DOHH2 (cell line): ENCODE measurements around the gene MKRN2.

Experiments
- H3F3A ChIP-seq: fragments of 200-600 bp; sonication (generic), shearing (Covaris generic); 2 replicates; pipeline ENCODE4 v1.6.0; 2016; ENCODE audit warnings: antibody characterized with exemption, mild to moderate bottlenecking; ENCODE audit not compliant: control insufficient read depth, insufficient read depth
- H3K27ac ChIP-seq: fragments of 200-600 bp; sonication (generic); 2 replicates; pipeline ENCODE4 v1.5.1; 2014; ENCODE audit warnings: low read depth, mild to moderate bottlenecking, low read length, moderate library complexity
- H3K27me3 ChIP-seq: fragments of 200-600 bp; sonication (generic); 2 replicates; pipeline ENCODE4 v1.6.1; 2014; ENCODE audit warnings: mild to moderate bottlenecking, low read length, mixed read lengths; ENCODE audit not compliant: control insufficient read depth
- H3K36me3 ChIP-seq: fragments of 200-600 bp; sonication (generic); 2 replicates; pipeline ENCODE4 v1.6.1; 2014; ENCODE audit warnings: mild to moderate bottlenecking, low read length, moderate library complexity, mixed read lengths; ENCODE audit not compliant: control insufficient read depth
- H3K4me1 ChIP-seq: fragments of 200-600 bp; sonication (generic); 2 replicates; pipeline ENCODE4 v1.6.1; 2014; ENCODE audit warnings: mild to moderate bottlenecking, low read length, mixed read lengths; ENCODE audit not compliant: control insufficient read depth
- H3K4me2 ChIP-seq: fragments of 200-600 bp; sonication (generic); 2 replicates; pipeline ENCODE4 v1.6.0; 2014; ENCODE audit warnings: mild to moderate bottlenecking, low read length, moderate library complexity
- H3K4me3 ChIP-seq: fragments of 200-600 bp; sonication (generic); 2 replicates; pipeline ENCODE4 v1.5.1; 2014; ENCODE audit warnings: mild to moderate bottlenecking, low read length, mixed read lengths
- H3K79me2 ChIP-seq: fragments of 200-600 bp; sonication (generic); 2 replicates; pipeline ENCODE4 v1.6.1; 2014; ENCODE audit warnings: mild to moderate bottlenecking, low read length, mixed read lengths; ENCODE audit not compliant: control insufficient read depth
- H3K9me2 ChIP-seq: fragments of 200-600 bp; sonication (generic); replicated peaks from 2 replicates; pipeline ENCODE4 v1.6.1; 2014; ENCODE audit warnings: mild to moderate bottlenecking, low read length, mixed read lengths; ENCODE audit not compliant: control insufficient read depth
- H3K9me3 ChIP-seq: fragments of 200-600 bp; sonication (generic); 2 replicates; pipeline ENCODE4 v1.6.1; 2014; ENCODE audit warnings: antibody characterized with exemption, low read length, mixed read lengths; ENCODE audit not compliant: control insufficient read depth, insufficient read depth
- H4K20me1 ChIP-seq: fragments of 200-600 bp; sonication (generic); 2 replicates; pipeline ENCODE4 v1.6.0; 2014; ENCODE audit warnings: low read depth, mild to moderate bottlenecking, antibody characterized with exemption, low read length, moderate library complexity; ENCODE audit not compliant: control insufficient read depth, insufficient read depth
- CTCF ChIP-seq: fragments of 200-600 bp; sonication (generic); IDR thresholded peaks from one replicate; pipeline ENCODE4 v1.5.1; 2014; ENCODE audit warnings: antibody characterized with exemption, mild to moderate bottlenecking, low read depth, low read length; ENCODE audit not compliant: poor library complexity, severe bottlenecking
- EZH2phosphoT487 ChIP-seq: fragments of 200-600 bp; sonication (generic); IDR thresholded peaks from 2 replicates; pipeline ENCODE4 v1.6.1; 2017; ENCODE audit warnings: borderline replicate concordance, mild to moderate bottlenecking, antibody characterized with exemption, low read length, moderate library complexity, mixed read lengths

The MKRN2 gene

GRCh38 chr3:12620305-12620704, 63.4 kb downstream of the MKRN2 start:
- Histone ChIP-seq H3F3A (no peaks in the 10 kb centered on the region), H3K27ac (no peak overlapping the region), H3K4me2 (no peak overlapping the region), H3K36me3 (peaks cover 28% of the 10 kb centered on the region), H3K9me3 (no peaks in the 10 kb centered on the region), H3K9me2 (no peaks in the 10 kb centered on the region), H3K4me3 (no peak overlapping the region), H3K27me3 (no peaks in the 10 kb centered on the region), H3K4me1 (peaks cover 9% of the 10 kb centered on the region), H4K20me1 (peaks cover 6% of the 10 kb centered on the region; the same call in 1 of the 2 replicates), H3K79me2 (peaks cover 75% of the 10 kb centered on the region)
- TF ChIP-seq EZH2phosphoT487 (no peak), CTCF (no peak)

- TF ChIP-seq EZH2phosphoT487 (no peak), CTCF (no peak)
- Histone ChIP-seq H3K9me3 (no peaks in the 10 kb centered on the region), H3K4me3 (no peak overlapping the region), H3F3A (no peaks in the 10 kb centered on the region), H3K27me3 (no peaks in the 10 kb centered on the region), H3K36me3 (peaks cover 24% of the 10 kb centered on the region), H3K79me2 (peaks cover 76% of the 10 kb centered on the region), H3K27ac (no peak overlapping the region), H3K4me2 (no peak overlapping the region), H3K9me2 (no peaks in the 10 kb centered on the region), H3K4me1 (peaks cover 13% of the 10 kb centered on the region), H4K20me1 (peaks cover 6% of the 10 kb centered on the region; the same call in 1 of the 2 replicates)
These were observed 63.8 kb downstream of the MKRN2 start for GRCh38 chr3:12620729-12621128.

- Histone ChIP-seq H3K4me1 (peaks cover 22% of the 10 kb centered on the region), H3K4me2 (no peak overlapping the region), H3K36me3 (peaks cover 12% of the 10 kb centered on the region), H3K27ac (no peak overlapping the region), H3K79me2 (peaks cover 87% of the 10 kb centered on the region), H3F3A (no peaks in the 10 kb centered on the region), H3K9me3 (no peaks in the 10 kb centered on the region), H3K4me3 (no peak overlapping the region), H4K20me1 (peaks cover 6% of the 10 kb centered on the region; the same call in 1 of the 2 replicates), H3K27me3 (no peaks in the 10 kb centered on the region), H3K9me2 (no peaks in the 10 kb centered on the region)
- TF ChIP-seq CTCF (no peak), EZH2phosphoT487 (no peak)
These were observed 65.4 kb downstream of the MKRN2 start for GRCh38 chr3:12622335-12622734.
